PC-9 (cell line): ENCODE measurements around the gene GLDN. TPM values are rescaled to one million over a fixed set of nuclear protein-coding genes. Genes with fewer than 3 reads are reported as not detected.

Experiments used
- BruUV-seq: library from RNA; stranded (reverse); fragments of 400-500 nt; replicated peaks from 2 replicates; lab custom pipeline; 2021; lab: Mats Ljungman, UMichigan
- CTCF ChIA-PET: fragments of 300-600 bp; sonication (Branson Sonifier 250); formaldehyde crosslinking; loops from one replicate; lab custom pipeline; 2022; ENCODE audit warnings: antibody characterized with exemption; lab: Charles Lee
- POLR2A ChIA-PET: fragments of 300-600 bp; sonication (Branson Sonifier 250); formaldehyde crosslinking; loops from one replicate; lab custom pipeline; 2022; ENCODE audit warnings: antibody characterized with exemption; ENCODE audit not compliant: unreplicated experiment; lab: Charles Lee
- DNase-seq, 2 experiments: peaks; one replicate each; pipeline versions ENCODE4 v3.0.0 to v3.0.0-alpha.2; 2015 to 2022; ENCODE audit warnings: mixed read lengths in 1 of 2
- H2AFZ ChIP-seq: fragments of 200-600 bp; sonication (generic); 2 replicates; pipeline ENCODE4 v1.8.1; 2017; ENCODE audit warnings: antibody characterized with exemption
- H3F3A ChIP-seq: fragments of 200-600 bp; sonication (generic); 2 replicates; pipeline ENCODE4 v1.8.1; 2017; ENCODE audit warnings: antibody characterized with exemption, mild to moderate bottlenecking, low read depth; ENCODE audit not compliant: insufficient read depth
- H3K27ac ChIP-seq: fragments of 200-600 bp; sonication (generic); 2 replicates; pipeline ENCODE4 v1.6.1; 2016; ENCODE audit warnings: mixed run types
- H3K27me3 ChIP-seq: fragments of 200-600 bp; sonication (generic); 2 replicates; pipeline ENCODE4 v1.6.1; 2016; ENCODE audit warnings: low read depth, mixed run types; ENCODE audit not compliant: insufficient read depth
- H3K36me3 ChIP-seq: fragments of 200-600 bp; sonication (generic); 2 replicates; pipeline ENCODE4 v1.6.1; 2016; ENCODE audit warnings: low read depth, mixed run types
- H3K4me1 ChIP-seq: fragments of 200-600 bp; sonication (generic); replicated peaks from 2 replicates; pipeline ENCODE4 v1.6.1; 2016; ENCODE audit warnings: mixed run types; ENCODE audit not compliant: insufficient read depth
- H3K4me2 ChIP-seq: fragments of 200-600 bp; sonication (generic); 2 replicates; pipeline ENCODE4 v1.6.1; 2017; ENCODE audit warnings: mixed run types
- H3K4me3 ChIP-seq: fragments of 200-600 bp; sonication (generic); 2 replicates; pipeline ENCODE4 v1.6.1; 2016; ENCODE audit warnings: mixed run types
- H3K79me2 ChIP-seq: fragments of 200-600 bp; sonication (generic); 2 replicates; pipeline ENCODE4 v1.6.1; 2017; ENCODE audit warnings: low read depth, mixed run types
- H3K9me2 ChIP-seq: fragments of 200-600 bp; sonication (generic); 2 replicates; pipeline ENCODE4 v1.8.1; 2017; ENCODE audit warnings: mild to moderate bottlenecking; ENCODE audit not compliant: insufficient read depth
- H3K9me3 ChIP-seq: fragments of 200-600 bp; sonication (generic); 2 replicates; pipeline ENCODE4 v1.8.1; 2016; ENCODE audit warnings: low read depth; ENCODE audit not compliant: insufficient read depth
- H4K20me1 ChIP-seq: fragments of 200-600 bp; sonication (generic); 2 replicates; pipeline ENCODE4 v1.8.1; 2017; ENCODE audit not compliant: insufficient read depth
- EZH2 ChIP-seq: fragments of 200-600 bp; sonication (generic); IDR thresholded peaks from 2 replicates; pipeline ENCODE4 v1.8.0; 2017; ENCODE audit warnings: antibody characterized with exemption, low read depth
- intact Hi-C: fragments of 100-400 bp; cut with micrococcal nuclease; formaldehyde crosslinking; loops from one replicate; pipeline ENCODE4 v1.10.0; 2022; ENCODE audit not compliant: unreplicated experiment
- total RNA-seq: library from RNA; stranded (reverse); gene quantifications from 2 replicates; pipeline ENCODE4 v1.2.3, GENCODE V29; 2021
- TF ChIP-seq, protein P1 (sequence below): fragments of 200-600 bp; sonication (generic); conservative IDR thresholded peaks from 2 replicates; pipeline ENCODE4 v1.6.1; 2017; ENCODE audit warnings: mixed run types, antibody characterized with exemption, mild to moderate bottlenecking, moderate library complexity

Gene GLDN
- total RNA-seq, 1 experiment from 2014 or later, result not detected

DNA sequence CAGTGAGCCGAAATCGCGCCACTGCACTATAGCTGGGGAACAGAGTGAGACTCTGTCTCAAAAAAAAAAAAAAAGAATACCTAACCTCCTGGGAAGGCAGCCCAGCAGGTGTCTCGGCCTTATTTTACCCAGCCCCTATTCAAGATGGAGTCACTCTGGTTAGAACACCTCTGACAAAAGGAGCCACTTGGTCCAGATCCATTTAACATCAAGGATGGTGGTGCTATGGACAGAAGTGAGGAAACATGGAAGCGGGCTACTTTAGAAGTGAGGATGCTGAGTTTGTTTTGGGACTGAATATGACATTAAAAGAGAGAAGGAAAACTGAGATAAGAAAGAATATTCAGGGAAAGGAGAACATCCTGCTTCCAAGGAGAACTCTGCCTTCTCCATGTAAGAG, 14.7 kb downstream of the GLDN start:
- H3K79me2 ChIP-seq, result no peaks in the 10 kb centered on the region
- no peak overlapping the region for H3K4me2 ChIP-seq
- intact Hi-C loops, result no loop called here
- no peaks in the 10 kb centered on the region for H3K27me3 ChIP-seq
- no peaks in the 10 kb centered on the region for H3K36me3 ChIP-seq
- H2AFZ ChIP-seq, result no peak overlapping the region
- H3K4me1 ChIP-seq, result no peaks in the 10 kb centered on the region
- ChIA-PET CTCF (no interaction called here), POLR2A (no interaction called here)
- no peaks in the 10 kb centered on the region for H3K9me2 ChIP-seq
- BruUV-seq, result no TSS peak
- no peaks in the 10 kb centered on the region for H4K20me1 ChIP-seq
- TF ChIP-seq, protein P1, sequence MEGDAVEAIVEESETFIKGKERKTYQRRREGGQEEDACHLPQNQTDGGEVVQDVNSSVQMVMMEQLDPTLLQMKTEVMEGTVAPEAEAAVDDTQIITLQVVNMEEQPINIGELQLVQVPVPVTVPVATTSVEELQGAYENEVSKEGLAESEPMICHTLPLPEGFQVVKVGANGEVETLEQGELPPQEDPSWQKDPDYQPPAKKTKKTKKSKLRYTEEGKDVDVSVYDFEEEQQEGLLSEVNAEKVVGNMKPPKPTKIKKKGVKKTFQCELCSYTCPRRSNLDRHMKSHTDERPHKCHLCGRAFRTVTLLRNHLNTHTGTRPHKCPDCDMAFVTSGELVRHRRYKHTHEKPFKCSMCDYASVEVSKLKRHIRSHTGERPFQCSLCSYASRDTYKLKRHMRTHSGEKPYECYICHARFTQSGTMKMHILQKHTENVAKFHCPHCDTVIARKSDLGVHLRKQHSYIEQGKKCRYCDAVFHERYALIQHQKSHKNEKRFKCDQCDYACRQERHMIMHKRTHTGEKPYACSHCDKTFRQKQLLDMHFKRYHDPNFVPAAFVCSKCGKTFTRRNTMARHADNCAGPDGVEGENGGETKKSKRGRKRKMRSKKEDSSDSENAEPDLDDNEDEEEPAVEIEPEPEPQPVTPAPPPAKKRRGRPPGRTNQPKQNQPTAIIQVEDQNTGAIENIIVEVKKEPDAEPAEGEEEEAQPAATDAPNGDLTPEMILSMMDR, result no peak
- TF ChIP-seq EZH2, result no peak
- H3K27ac ChIP-seq, result no peak overlapping the region
- H3F3A ChIP-seq, result no peaks in the 10 kb centered on the region
- no peak for DNase-seq
- no peak overlapping the region for H3K4me3 ChIP-seq
- no peaks in the 10 kb centered on the region for H3K9me3 ChIP-seq

- DNase-seq, result no peak
- POLR2A ChIA-PET, result no interaction called here
- Histone ChIP-seq H3K36me3 (no peaks in the 10 kb centered on the region), H2AFZ (no peak overlapping the region), H3K4me3 (no peak overlapping the region), H3K9me2 (no peaks in the 10 kb centered on the region), H3K4me1 (no peaks in the 10 kb centered on the region), H3K79me2 (no peaks in the 10 kb centered on the region), H3K4me2 (no peak overlapping the region), H3K9me3 (no peaks in the 10 kb centered on the region), H3F3A (no peaks in the 10 kb centered on the region), H3K27me3 (no peaks in the 10 kb centered on the region), H4K20me1 (no peaks in the 10 kb centered on the region), H3K27ac (no peak overlapping the region)
- no peak for TF ChIP-seq EZH2
- TF ChIP-seq, protein P1, result no peak
- BruUV-seq, result no TSS peak
- intact Hi-C loops, result no loop called here
- CTCF ChIA-PET, result no interaction called here
These were observed 15.5 kb downstream of the GLDN start for GRCh38 chr15:51356983-51357382.

DNA sequence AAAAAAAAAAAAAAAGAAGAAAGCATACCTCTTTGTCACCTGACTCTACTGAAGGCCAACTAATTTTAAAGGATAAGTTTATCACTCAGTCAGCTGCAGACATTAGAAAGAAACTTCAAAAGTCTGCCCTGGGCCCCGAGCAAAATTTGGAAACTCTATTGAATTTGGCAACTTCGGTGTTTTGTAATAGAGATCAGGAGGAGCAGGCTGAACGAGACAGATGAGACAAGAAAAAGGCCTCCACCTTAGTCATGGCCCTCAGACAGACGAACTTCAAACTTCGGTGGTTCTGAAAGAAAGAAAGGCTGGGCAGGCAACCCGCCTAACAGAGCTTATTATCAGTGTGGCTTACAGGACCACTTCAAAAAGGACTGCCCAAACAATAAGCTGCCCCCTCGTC, 18.5 kb downstream of the GLDN start:
- CTCF ChIA-PET, result no interaction called here
- TF ChIP-seq, protein P1, result no peak
- no peak for TF ChIP-seq EZH2
- H3K4me3 ChIP-seq, result no peak overlapping the region
- H3K4me1 ChIP-seq, result no peaks in the 10 kb centered on the region
- no peak overlapping the region for H3K4me2 ChIP-seq
- no peaks in the 10 kb centered on the region for H4K20me1 ChIP-seq
- intact Hi-C loops, result no loop called here
- no peak overlapping the region for H2AFZ ChIP-seq
- no peak for DNase-seq
- no peaks in the 10 kb centered on the region for H3K9me3 ChIP-seq
- no peaks in the 10 kb centered on the region for H3K9me2 ChIP-seq
- POLR2A ChIA-PET, result no interaction called here
- H3K79me2 ChIP-seq, result no peaks in the 10 kb centered on the region
- no peak overlapping the region for H3K27ac ChIP-seq
- no TSS peak for BruUV-seq
- H3F3A ChIP-seq, result no peaks in the 10 kb centered on the region
- no peaks in the 10 kb centered on the region for H3K27me3 ChIP-seq
- H3K36me3 ChIP-seq, result no peaks in the 10 kb centered on the region
